SK-N-SH (cell line): Measurements from ENCODE around the gene PTPA. TPM values are rescaled to one million over a fixed set of nuclear protein-coding genes. Genes with fewer than 3 reads are reported as not detected.
A peak's percentile ranks its signal among the peaks of the same experiment; 100 is the strongest.
"Not testable (repeated sequence)": the region's sequence is repeated elsewhere in the genome, so short reads cannot be mapped to it uniquely, and the experiment has no call there.

Experiments
- CTCF ChIA-PET: fragments of 300-600, 350-600 bp; formaldehyde crosslinking; extraction: SDS; loops from one replicate; lab custom pipeline; 2021; lab: Yijun Ruan, JAX
- POLR2A ChIA-PET: fragments of 350-600 bp; sonication (Branson Sonifier 250); formaldehyde crosslinking; extraction: SDS; loops from one replicate; lab custom pipeline; 2020; ENCODE audit warnings: antibody characterized with exemption, inconsistent platforms; lab: Yijun Ruan, JAX
- DNase-seq: peaks from one replicate; pipeline ENCODE4 v3.0.0; 2012
- H2AFZ ChIP-seq: fragments of 200-600 bp; sonication (generic); 2 replicates; pipeline ENCODE4 v1.8.1; 2016; ENCODE audit warnings: antibody characterized with exemption, mild to moderate bottlenecking, low read depth
- H3F3A ChIP-seq: fragments of 200-600 bp; sonication (generic); replicated peaks from 2 replicates; pipeline ENCODE3; 2016; ENCODE audit warnings: antibody characterized with exemption, mild to moderate bottlenecking; ENCODE audit not compliant: insufficient read depth
- H3K27ac ChIP-seq, 2 experiments: fragments of 200-500 bp in 1 of 2; fragments of 200-600 bp in 1 of 2; sonication (Bioruptor generic) in 1 of 2; sonication (generic), shearing (Covaris generic) in 1 of 2; 2 replicates each; pipeline versions ENCODE4 v1.5.1 to v1.6.1; 2014 to 2016; ENCODE audit warnings: low read depth in 2 of 2, inconsistent platforms in 1 of 2, low read length in 1 of 2, mild to moderate bottlenecking in 1 of 2, mixed read lengths in 1 of 2
- H3K27me3 ChIP-seq: fragments of 200-600 bp; sonication (generic), shearing (Covaris generic); 2 replicates; pipeline ENCODE4 v1.6.1; 2016; ENCODE audit warnings: mixed run types; ENCODE audit not compliant: insufficient read depth
- H3K36me3 ChIP-seq, 2 experiments: fragments of 200-500 bp in 1 of 2; fragments of 200-600 bp in 1 of 2; sonication (Bioruptor generic) in 1 of 2; sonication (generic) in 1 of 2; replicated peaks in 1 of 2; 2 replicates each; pipeline versions ENCODE3 to v1.5.1; 2014 to 2016; ENCODE audit warnings: low read length in 1 of 2, mild to moderate bottlenecking in 1 of 2; ENCODE audit not compliant: insufficient read depth in 2 of 2, control insufficient read depth in 1 of 2
- H3K4me1 ChIP-seq, 2 experiments: fragments of 200-500 bp in 1 of 2; fragments of 200-600 bp in 1 of 2; sonication (Bioruptor generic) in 1 of 2; sonication (generic), shearing (Covaris generic) in 1 of 2; 2 replicates each; pipeline versions ENCODE4 v1.5.1 to v1.6.1; 2014 to 2016; ENCODE audit warnings: low read depth in 1 of 2, low read length in 1 of 2, mixed run types in 1 of 2; ENCODE audit not compliant: insufficient read depth in 2 of 2, control insufficient read depth in 1 of 2
- H3K4me2 ChIP-seq: fragments of 200-600 bp; sonication (generic), shearing (Covaris generic); 2 replicates; pipeline ENCODE4 v1.6.1; 2017; ENCODE audit warnings: mixed run types
- H3K4me3 ChIP-seq, 2 experiments: fragments of 200-500 bp in 1 of 2; fragments of 200-600 bp in 1 of 2; sonication (Bioruptor generic) in 1 of 2; sonication (generic), shearing (Covaris generic) in 1 of 2; 2 replicates each; pipeline versions ENCODE4 v1.5.1 to v1.8.1; 2014 to 2016; ENCODE audit warnings: low read depth in 2 of 2, inconsistent platforms in 1 of 2, low read length in 1 of 2, mild to moderate bottlenecking in 1 of 2, mixed read lengths in 1 of 2, moderate library complexity in 1 of 2
- H3K79me2 ChIP-seq: fragments of 200-600 bp; sonication (generic); 2 replicates; pipeline ENCODE4 v1.8.1; 2017; ENCODE audit warnings: mild to moderate bottlenecking; ENCODE audit not compliant: insufficient read depth
- H3K9ac ChIP-seq: fragments of 200-600 bp; sonication (generic); 2 replicates; pipeline ENCODE4 v1.6.1; 2017; ENCODE audit warnings: mixed run types
- H3K9me2 ChIP-seq: fragments of 200-600 bp; sonication (generic); 2 replicates; pipeline ENCODE4 v1.6.1; 2017; ENCODE audit warnings: mixed run types
- H3K9me3 ChIP-seq: fragments of 200-600 bp; sonication (generic); 2 replicates; pipeline ENCODE4 v1.6.1; 2017; ENCODE audit warnings: mixed run types, mild to moderate bottlenecking, moderate library complexity
- H4K20me1 ChIP-seq: fragments of 200-600 bp; sonication (generic); 2 replicates; pipeline ENCODE4 v1.6.1; 2017; ENCODE audit warnings: mild to moderate bottlenecking, mixed run types; ENCODE audit not compliant: insufficient read depth
- CHD2 ChIP-seq: fragments of 150-350 bp; IDR thresholded peaks from 2 replicates; pipeline ENCODE4 v1.6.1; 2018; ENCODE audit warnings: low read length; ENCODE audit not compliant: partially characterized antibody
- FOSL2 ChIP-seq: IDR thresholded peaks from 2 replicates; pipeline ENCODE4 v1.4.0; 2012; ENCODE audit warnings: low read depth, mild to moderate bottlenecking, moderate library complexity, borderline replicate concordance
- GABPA ChIP-seq: IDR thresholded peaks from 2 replicates; pipeline ENCODE4 v1.4.0; 2012; ENCODE audit warnings: low read depth, mild to moderate bottlenecking
- MXI1 ChIP-seq: IDR thresholded peaks from 2 replicates; pipeline ENCODE4 v1.6.1; 2012; ENCODE audit warnings: mild to moderate bottlenecking, low read depth, low read length, improper control_type of control experiment
- POLR2AphosphoS5 ChIP-seq: IDR thresholded peaks from 2 replicates; pipeline ENCODE4 v1.6.1; 2012; ENCODE audit warnings: low read depth, low read length
- RAD21 ChIP-seq: IDR thresholded peaks from 2 replicates; pipeline ENCODE4 v1.6.1; 2012; ENCODE audit warnings: mild to moderate bottlenecking, low read length
- RCOR1 ChIP-seq: fragments of 150-350 bp; IDR thresholded peaks from 2 replicates; pipeline ENCODE4 v1.6.1; 2017; ENCODE audit warnings: antibody characterized with exemption, low read length
- SIN3A ChIP-seq: IDR thresholded peaks from 2 replicates; pipeline ENCODE4 v1.6.1; 2012; ENCODE audit warnings: low read depth, mild to moderate bottlenecking, low read length, moderate library complexity, borderline replicate concordance
- TAF1 ChIP-seq: IDR thresholded peaks from 2 replicates; pipeline ENCODE4 v1.6.1; 2012; ENCODE audit warnings: low read depth, mild to moderate bottlenecking, low read length, moderate library complexity, borderline replicate concordance
- YY1 ChIP-seq: IDR thresholded peaks from 2 replicates; pipeline ENCODE4 v1.4.0; 2012; ENCODE audit warnings: low read depth, mild to moderate bottlenecking
- WGBS: methylation state at CpG from one replicate; pipeline ENCODE4 v1.1.6; 2017; ENCODE audit warnings: low lambda C conversion rate; 5-methylcytosine and 5-hydroxymethylcytosine counted together
- polyA plus RNA-seq, 3 experiments: library from polyadenylated mRNA; depleted of rRNA; stranded (reverse); fragments of >200 nt; gene quantifications; 2 replicates each; pipeline ENCODE4 v1.2.3, GENCODE V29; 2012
- TF ChIP-seq, protein P1 (sequence below): IDR thresholded peaks from 2 replicates; pipeline ENCODE4 v1.6.1; 2012; ENCODE audit warnings: mild to moderate bottlenecking, low read depth, low read length, moderate library complexity
- TF ChIP-seq, protein P2 (sequence below): IDR thresholded peaks from 2 replicates; pipeline ENCODE4; 2012

PTPA gene
- polyA plus RNA-seq, 1 of the 3 experiments (the other 2 are of a cell fraction): 130 TPM

DNA sequence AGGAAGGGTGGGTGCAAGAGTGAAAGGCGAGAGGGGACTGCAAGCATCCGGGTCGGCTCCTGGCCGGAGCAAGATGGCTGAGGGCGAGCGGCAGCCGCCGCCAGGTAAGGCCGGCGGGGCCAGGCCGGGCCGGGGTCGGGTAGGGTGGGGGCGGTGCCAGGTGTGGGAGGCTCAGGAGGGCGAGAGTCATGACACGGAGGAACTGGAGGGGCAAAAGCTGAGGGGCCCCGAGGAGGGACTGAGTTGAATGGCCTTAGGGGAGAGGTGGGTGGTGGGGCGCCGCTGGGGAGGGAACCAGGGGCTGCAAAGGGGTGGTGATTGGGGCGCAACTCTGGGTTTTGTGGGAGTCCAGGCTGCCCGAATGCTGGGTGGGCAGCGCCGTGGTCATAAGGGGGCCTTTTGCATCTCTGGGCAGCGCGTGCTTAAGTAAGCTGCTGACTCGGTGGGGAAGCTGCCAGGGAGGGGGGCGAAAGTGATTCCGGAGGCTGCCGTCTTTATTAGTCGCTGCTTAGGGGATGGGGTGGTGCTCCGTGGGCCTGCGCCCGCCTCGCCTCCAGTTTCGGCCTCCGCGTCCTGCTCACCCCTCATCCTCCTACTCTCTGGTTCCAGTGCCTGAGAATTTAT is 425 bp downstream of the PTPA start:
- peak overlapping the region; percentile 97 for H3K27ac ChIP-seq
- H3K27me3 ChIP-seq: no peaks in the 10 kb centered on the region
- peak overlapping the region; percentile 88 to 91 for H3K4me3 ChIP-seq
- ChIA-PET POLR2A (interaction anchor here (2.0 kb wide), 1 partner anchor 20 kb away, joined by 5 read pairs; no protein-coding TSS in a partner anchor), CTCF (interaction anchor here (0.6 to 8.4 kb wide), 11 partner anchors 10 to 1326 kb away, joined by 3 to 52 read pairs (median 4); partner anchors contain the start of gene CDK9)
- peaks cover 75% of the 10 kb centered on the region for H3K79me2 ChIP-seq
- H3K36me3 ChIP-seq: peaks cover 0 to 5% of the 10 kb centered on the region in 2 experiments
- H2AFZ ChIP-seq: peak overlapping the region; percentile 87
- TF ChIP-seq TAF1: no peak
- 0 out of 2 replicates have a peak, but pooled peaks have one; percentile 2 for TF ChIP-seq MXI1
- TF ChIP-seq, protein P1, sequence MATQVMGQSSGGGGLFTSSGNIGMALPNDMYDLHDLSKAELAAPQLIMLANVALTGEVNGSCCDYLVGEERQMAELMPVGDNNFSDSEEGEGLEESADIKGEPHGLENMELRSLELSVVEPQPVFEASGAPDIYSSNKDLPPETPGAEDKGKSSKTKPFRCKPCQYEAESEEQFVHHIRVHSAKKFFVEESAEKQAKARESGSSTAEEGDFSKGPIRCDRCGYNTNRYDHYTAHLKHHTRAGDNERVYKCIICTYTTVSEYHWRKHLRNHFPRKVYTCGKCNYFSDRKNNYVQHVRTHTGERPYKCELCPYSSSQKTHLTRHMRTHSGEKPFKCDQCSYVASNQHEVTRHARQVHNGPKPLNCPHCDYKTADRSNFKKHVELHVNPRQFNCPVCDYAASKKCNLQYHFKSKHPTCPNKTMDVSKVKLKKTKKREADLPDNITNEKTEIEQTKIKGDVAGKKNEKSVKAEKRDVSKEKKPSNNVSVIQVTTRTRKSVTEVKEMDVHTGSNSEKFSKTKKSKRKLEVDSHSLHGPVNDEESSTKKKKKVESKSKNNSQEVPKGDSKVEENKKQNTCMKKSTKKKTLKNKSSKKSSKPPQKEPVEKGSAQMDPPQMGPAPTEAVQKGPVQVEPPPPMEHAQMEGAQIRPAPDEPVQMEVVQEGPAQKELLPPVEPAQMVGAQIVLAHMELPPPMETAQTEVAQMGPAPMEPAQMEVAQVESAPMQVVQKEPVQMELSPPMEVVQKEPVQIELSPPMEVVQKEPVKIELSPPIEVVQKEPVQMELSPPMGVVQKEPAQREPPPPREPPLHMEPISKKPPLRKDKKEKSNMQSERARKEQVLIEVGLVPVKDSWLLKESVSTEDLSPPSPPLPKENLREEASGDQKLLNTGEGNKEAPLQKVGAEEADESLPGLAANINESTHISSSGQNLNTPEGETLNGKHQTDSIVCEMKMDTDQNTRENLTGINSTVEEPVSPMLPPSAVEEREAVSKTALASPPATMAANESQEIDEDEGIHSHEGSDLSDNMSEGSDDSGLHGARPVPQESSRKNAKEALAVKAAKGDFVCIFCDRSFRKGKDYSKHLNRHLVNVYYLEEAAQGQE: no peak
- TF ChIP-seq YY1: peak; percentile 85; the same call in 1 of the 2 replicates
- TF ChIP-seq RCOR1: no peak
- TF ChIP-seq FOSL2: no peak
- no peak for TF ChIP-seq CHD2
- no peak for TF ChIP-seq POLR2AphosphoS5
- peak; percentile 35; the same call in 1 of the 2 replicates for TF ChIP-seq SIN3A
- TF ChIP-seq RAD21: no peak
- TF ChIP-seq, protein P2, sequence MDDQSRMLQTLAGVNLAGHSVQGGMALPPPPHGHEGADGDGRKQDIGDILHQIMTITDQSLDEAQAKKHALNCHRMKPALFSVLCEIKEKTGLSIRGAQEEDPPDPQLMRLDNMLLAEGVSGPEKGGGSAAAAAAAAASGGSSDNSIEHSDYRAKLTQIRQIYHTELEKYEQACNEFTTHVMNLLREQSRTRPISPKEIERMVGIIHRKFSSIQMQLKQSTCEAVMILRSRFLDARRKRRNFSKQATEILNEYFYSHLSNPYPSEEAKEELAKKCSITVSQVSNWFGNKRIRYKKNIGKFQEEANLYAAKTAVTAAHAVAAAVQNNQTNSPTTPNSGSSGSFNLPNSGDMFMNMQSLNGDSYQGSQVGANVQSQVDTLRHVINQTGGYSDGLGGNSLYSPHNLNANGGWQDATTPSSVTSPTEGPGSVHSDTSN: no peak
- TF ChIP-seq GABPA: no peak
- under 1% methylated on average over 26 of the region's 37 CpGs for WGBS
- peak overlapping the region; percentile 92 for H3K9ac ChIP-seq
- H3K9me3 ChIP-seq: no peaks in the 10 kb centered on the region
- H3K4me1 ChIP-seq: peaks cover 11 to 19% of the 10 kb centered on the region in 2 experiments; a peak in 2 of 4 replicates
- DNase-seq: peak; percentile 69
- H3K9me2 ChIP-seq: no peaks in the 10 kb centered on the region
- peak overlapping the region; percentile 100 for H3K4me2 ChIP-seq
- H4K20me1 ChIP-seq: no peaks in the 10 kb centered on the region
- H3F3A ChIP-seq: peaks cover 10% of the 10 kb centered on the region

DNA sequence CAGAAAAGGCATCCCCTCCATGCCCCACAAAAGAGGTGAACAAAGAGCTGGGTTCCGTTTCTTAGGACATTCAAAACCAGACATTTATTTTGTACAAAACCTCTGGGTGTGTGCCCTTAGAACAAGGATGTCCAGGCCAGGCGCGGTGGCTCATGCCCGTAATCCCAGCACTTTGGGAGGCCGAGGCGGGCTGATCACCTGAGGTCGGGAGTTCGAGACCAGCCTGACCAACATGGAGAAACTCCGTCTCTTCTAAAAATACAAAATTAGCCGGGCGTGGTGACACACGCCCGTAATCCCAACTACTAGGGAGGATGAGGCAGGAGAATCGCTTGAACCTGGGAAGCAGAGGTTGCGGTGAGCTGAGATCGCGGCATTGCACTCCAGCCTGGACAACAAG is 1.3 kb downstream of the PTPA start:
- not testable (repeated sequence) for H4K20me1 ChIP-seq, H2AFZ ChIP-seq, DNase-seq, H3K9me3 ChIP-seq, H3K27me3 ChIP-seq, H3K36me3 ChIP-seq, H3K9me2 ChIP-seq
- Histone ChIP-seq H3K4me1 (peaks cover 11 to 19% of the 10 kb centered on the region in 2 experiments; a peak in 2 of 4 replicates), H3K9ac (peak overlapping the region; percentile 92), H3K27ac (peak overlapping the region in 1 of 2 experiments; percentile 97; a peak in 2 of 4 replicates), H3K79me2 (peaks cover 84% of the 10 kb centered on the region), H3K4me2 (peak overlapping the region; percentile 100), H3F3A (peaks cover 10% of the 10 kb centered on the region), H3K4me3 (peak overlapping the region; percentile 88 to 91)
- ChIA-PET CTCF (interaction anchor here (1.1 to 8.4 kb wide), 6 partner anchors 9 to 26 kb away, joined by 3 to 52 read pairs (median 4); no protein-coding TSS in a partner anchor), POLR2A (interaction anchor here (1.1 kb wide), 1 partner anchor 15 kb away, joined by 3 read pairs; no protein-coding TSS in a partner anchor)
- WGBS: 97% methylated on average over 16 of the region's 17 CpGs
